Measurements from ENCODE around the gene KLK14. TPM values are rescaled to one million over a fixed set of nuclear protein-coding genes. Genes with fewer than 3 reads are reported as not detected.

KLK14 gene
- total RNA-seq, 1 donor: not detected

GRCh38 chr19:51101171-51101865, 18.6 kb upstream of the KLK14 start:
- H3K4me3 ChIP-seq (ENCODE audit: low read depth, low read length): no peak overlapping the region
- TF ChIP-seq CTCF (IDR thresholded peaks at IDR 0.05; ENCODE audit: insufficient read depth, low read depth, low read length): no peak
- peak; percentile 76 for DNase-seq (ENCODE audit: low read depth)

GRCh38 chr19:51100601-51101000, 17.9 kb upstream of the KLK14 start:
- no peak overlapping the region for H3K4me3 ChIP-seq (ENCODE audit: low read depth, low read length)
- TF ChIP-seq CTCF (IDR thresholded peaks at IDR 0.05; ENCODE audit: insufficient read depth, low read depth, low read length): no peak
- no peak for DNase-seq (ENCODE audit: low read depth)

GRCh38 chr19:51099047-51099382, 16.3 kb upstream of the KLK14 start:
- no peak for TF ChIP-seq CTCF (IDR thresholded peaks at IDR 0.05; ENCODE audit: insufficient read depth, low read depth, low read length)
- DNase-seq (ENCODE audit: low read depth): no peak
- H3K4me3 ChIP-seq (ENCODE audit: low read depth, low read length): no peak overlapping the region

GRCh38 chr19:51098365-51099046, 15.8 kb upstream of the KLK14 start:
- DNase-seq (ENCODE audit: low read depth): no peak
- no peak overlapping the region for H3K4me3 ChIP-seq (ENCODE audit: low read depth, low read length)
- no peak for TF ChIP-seq CTCF (IDR thresholded peaks at IDR 0.05; ENCODE audit: insufficient read depth, low read depth, low read length)

- no peak for TF ChIP-seq CTCF (IDR thresholded peaks at IDR 0.05; ENCODE audit: insufficient read depth, low read depth, low read length)
- no peak overlapping the region for H3K4me3 ChIP-seq (ENCODE audit: low read depth, low read length)
- DNase-seq (ENCODE audit: low read depth): no peak
These were observed 15.1 kb upstream of the KLK14 start for GRCh38 chr19:51097796-51098195.

- TF ChIP-seq CTCF (IDR thresholded peaks at IDR 0.05; ENCODE audit: insufficient read depth, low read depth, low read length): peak; percentile 67
- DNase-seq (ENCODE audit: low read depth): peak; percentile 45
- H3K4me3 ChIP-seq (ENCODE audit: low read depth, low read length): no peak overlapping the region
These were observed 14.6 kb upstream of the KLK14 start for GRCh38 chr19:51097166-51097738.

Measured in fibroblast of villous mesenchyme (primary cell).